Subcutaneous adipose tissue (tissue), 4 donors: ENCODE results near the gene GLRA1. TPM values are rescaled to one million over a fixed set of nuclear protein-coding genes. Genes with fewer than 3 reads are reported as not detected.

Experiments
- CTCF ChIP-seq: fragments of 450-650 bp; IDR thresholded peaks from one replicate; pipeline ENCODE4 v1.5.1; 2016; ENCODE audit warnings: low read depth, mild to moderate bottlenecking, control low read depth, antibody characterized with exemption, moderate library complexity
- total RNA-seq, 4 donors: library from RNA; depleted of rRNA; stranded (reverse); fragments of >200 nt; gene quantifications; one replicate each; pipeline ENCODE4 v1.1.0, GENCODE V29; 2016

GLRA1 gene
- total RNA-seq, 4 donors from 2014 or later = not detected

GRCh38 chr5:151905557-151905961 is 19.1 kb downstream of the GLRA1 start:
- TF ChIP-seq CTCF = no peak

GRCh38 chr5:151904909-151905308 is 19.7 kb downstream of the GLRA1 start:
- TF ChIP-seq CTCF = no peak

GRCh38 chr5:151904127-151904526 is 20.5 kb downstream of the GLRA1 start:
- TF ChIP-seq CTCF = no peak

GRCh38 chr5:151903243-151903653 is 21.4 kb downstream of the GLRA1 start:
- no peak for TF ChIP-seq CTCF

- no peak for TF ChIP-seq CTCF
Observed at GRCh38 chr5:151902215-151902614, 22.4 kb downstream of the GLRA1 start.

GRCh38 chr5:151901611-151902010 is 23.0 kb downstream of the GLRA1 start:
- no peak for TF ChIP-seq CTCF

- TF ChIP-seq CTCF = no peak
Observed at GRCh38 chr5:151900891-151901290, 23.8 kb downstream of the GLRA1 start.
